Measurements from ENCODE around the gene MEGF11.

DNA sequence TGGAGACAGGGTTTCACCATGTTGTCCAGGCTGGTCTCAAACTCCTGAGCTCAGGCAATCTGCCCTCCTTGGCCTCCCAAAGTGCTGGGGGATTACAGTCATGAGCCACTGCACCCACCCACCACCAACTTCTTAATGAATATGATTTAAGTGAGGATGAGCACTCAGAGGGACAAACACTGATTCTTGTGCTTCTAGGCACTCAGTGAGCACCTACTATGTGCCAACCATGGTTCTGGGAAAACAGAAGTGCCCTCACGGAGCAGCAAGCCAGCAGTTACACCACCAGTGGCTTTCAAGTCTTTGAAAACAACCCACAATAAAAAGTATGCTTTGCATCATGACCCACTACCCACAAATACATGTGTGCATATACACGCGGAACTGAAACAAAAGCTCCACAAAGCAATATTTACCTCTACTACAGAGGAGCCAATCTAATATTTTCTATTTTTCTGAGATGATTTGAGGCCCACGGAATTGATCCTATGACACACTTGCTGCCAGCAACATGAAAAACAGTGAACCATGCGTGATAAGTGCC is 91.9 kb downstream of the MEGF11 start:
- TF ChIP-seq CTCF (IDR thresholded peaks at IDR 0.05) (no peak), EP300 (IDR thresholded peaks at IDR 0.05) (no peak), POLR2A (IDR thresholded peaks at IDR 0.05; ENCODE audit: low read depth) (no peak), POLR2AphosphoS5 (IDR thresholded peaks at IDR 0.05) (no peak)
